ENCODE results near the gene TCERG1L. TPM values are rescaled to one million over a fixed set of nuclear protein-coding genes. Genes with fewer than 3 reads are reported as not detected.

The TCERG1L gene
- total RNA-seq, 1 donor from 2014 or later, result not detected

GRCh38 chr10:131086511-131086910 lies 225.0 kb downstream of the TCERG1L start:
- intact Hi-C loops (cut with DNase I), result no loop called here

GRCh38 chr10:131086094-131086493 lies 225.4 kb downstream of the TCERG1L start:
- DNase-seq (no peak), ATAC-seq (no peak)
- Histone ChIP-seq H3K9me3 (no peaks in the 10 kb centered on the region), H3K27me3 (peaks cover 5% of the 10 kb centered on the region), H3K4me3 (no peak overlapping the region), H3K4me1 (no peaks in the 10 kb centered on the region), H3K27ac (no peak overlapping the region), H3K36me3 (no peaks in the 10 kb centered on the region)
- no peak for TF ChIP-seq CTCF (IDR thresholded peaks at IDR 0.05)
- intact Hi-C loops (cut with DNase I), result no loop called here

More at GRCh38 chr10:131086511-131086910, 225.0 kb downstream of the TCERG1L start:
- Histone ChIP-seq H3K4me1 (no peaks in the 10 kb centered on the region), H3K4me3 (no peak overlapping the region), H3K36me3 (no peaks in the 10 kb centered on the region), H3K27me3 (peaks cover 5% of the 10 kb centered on the region), H3K27ac (no peak overlapping the region), H3K9me3 (no peaks in the 10 kb centered on the region)
- DNase-seq, result no peak
- no peak for TF ChIP-seq CTCF (IDR thresholded peaks at IDR 0.05)
- ATAC-seq, result no peak

- TF ChIP-seq CTCF (IDR thresholded peaks at IDR 0.05), result no peak
- Histone ChIP-seq H3K27me3 (peaks cover 5% of the 10 kb centered on the region), H3K4me3 (no peak overlapping the region), H3K36me3 (no peaks in the 10 kb centered on the region), H3K4me1 (no peaks in the 10 kb centered on the region), H3K9me3 (no peaks in the 10 kb centered on the region), H3K27ac (no peak overlapping the region)
- intact Hi-C loops (cut with DNase I), result no loop called here
- DNase-seq (no peak), ATAC-seq (no peak)
Observed at GRCh38 chr10:131085091-131085860, 226.2 kb downstream of the TCERG1L start.

DNA sequence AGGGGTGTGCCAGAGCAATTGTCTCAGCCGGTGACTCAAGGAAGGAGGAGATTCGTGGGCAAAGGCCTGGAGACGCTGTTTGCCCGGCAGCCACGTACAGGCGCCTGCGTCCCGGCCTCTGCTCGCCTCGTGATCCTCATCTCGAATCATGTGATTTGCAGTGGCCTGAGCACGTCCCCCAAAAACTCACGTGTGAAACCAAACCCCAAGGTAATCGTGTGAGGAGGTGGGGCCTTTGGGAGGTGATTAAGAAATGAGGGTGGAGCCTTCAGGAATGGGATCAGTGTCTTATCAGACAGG lies 226.8 kb downstream of the TCERG1L start:
- intact Hi-C loops (cut with DNase I), result no loop called here
- no peak for DNase-seq
- no peak for TF ChIP-seq CTCF (IDR thresholded peaks at IDR 0.05)
- Histone ChIP-seq H3K4me3 (no peak overlapping the region), H3K4me1 (no peaks in the 10 kb centered on the region), H3K36me3 (no peaks in the 10 kb centered on the region), H3K27me3 (peaks cover 5% of the 10 kb centered on the region), H3K9me3 (no peaks in the 10 kb centered on the region), H3K27ac (no peak overlapping the region)
- no peak for ATAC-seq

DNA sequence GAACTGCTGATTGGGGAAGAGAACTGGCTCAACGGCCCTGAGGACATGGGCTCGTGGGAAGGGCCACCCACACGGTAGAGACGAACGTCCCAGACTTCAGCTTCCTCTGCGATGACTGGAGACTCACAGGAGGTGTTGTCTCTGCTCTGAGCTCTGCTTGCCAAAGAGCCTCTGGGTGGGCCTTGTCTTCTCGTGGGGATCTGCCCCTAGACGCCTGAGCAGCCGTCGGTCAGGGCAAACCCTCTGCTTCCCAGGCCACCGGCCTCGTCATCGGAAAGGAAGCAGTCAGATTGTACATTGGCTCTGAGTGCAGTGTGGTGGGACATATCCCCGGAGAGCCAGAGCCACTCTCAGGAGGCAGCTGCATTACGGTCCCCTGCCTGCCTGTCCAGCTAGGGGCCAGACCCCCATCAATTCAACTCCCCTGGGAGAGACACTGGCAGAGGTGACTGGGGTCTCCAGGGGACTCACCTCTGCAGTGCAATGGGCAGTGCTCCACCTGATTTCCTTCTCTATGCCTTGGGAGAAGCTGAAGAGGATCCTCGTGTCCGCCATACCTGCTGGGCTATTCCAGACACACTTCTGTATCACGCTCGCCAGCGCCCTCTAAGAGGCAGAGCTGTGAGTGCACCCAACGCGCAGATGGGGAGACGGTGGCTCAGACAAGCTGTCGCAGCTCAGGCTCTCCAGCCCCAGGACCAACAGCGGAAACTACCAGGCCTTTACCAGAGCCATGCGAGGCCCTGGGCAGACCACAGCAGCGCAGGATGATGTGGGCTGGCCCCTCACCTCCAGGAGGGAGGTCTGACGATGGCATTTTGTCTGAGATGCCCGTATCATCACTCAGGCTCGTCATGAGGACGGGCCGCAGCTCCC lies 227.4 kb downstream of the TCERG1L start:
- no peaks in the 10 kb centered on the region for H3K4me1 ChIP-seq
- intact Hi-C loops (cut with DNase I), result no loop called here
- TF ChIP-seq CTCF (IDR thresholded peaks at IDR 0.05), result no peak
- H3K4me3 ChIP-seq, result no peak overlapping the region
- ATAC-seq, result no peak
- no peaks in the 10 kb centered on the region for H3K36me3 ChIP-seq
- no peak overlapping the region for H3K27ac ChIP-seq
- H3K27me3 ChIP-seq, result peaks cover 5% of the 10 kb centered on the region
- no peaks in the 10 kb centered on the region for H3K9me3 ChIP-seq
- DNase-seq, result no peak

Data from upper lobe of right lung (tissue), 1 donor.